Measurements from ENCODE around the gene SDR39U1. TPM values are rescaled to one million over a fixed set of nuclear protein-coding genes. Genes with fewer than 3 reads are reported as not detected.
A peak's percentile ranks its signal among the peaks of the same experiment; 100 is the strongest.

SDR39U1 gene
- total RNA-seq, 4 donors from 2014 or later: 28.4 to 35.9 (median 31.8) TPM

DNA sequence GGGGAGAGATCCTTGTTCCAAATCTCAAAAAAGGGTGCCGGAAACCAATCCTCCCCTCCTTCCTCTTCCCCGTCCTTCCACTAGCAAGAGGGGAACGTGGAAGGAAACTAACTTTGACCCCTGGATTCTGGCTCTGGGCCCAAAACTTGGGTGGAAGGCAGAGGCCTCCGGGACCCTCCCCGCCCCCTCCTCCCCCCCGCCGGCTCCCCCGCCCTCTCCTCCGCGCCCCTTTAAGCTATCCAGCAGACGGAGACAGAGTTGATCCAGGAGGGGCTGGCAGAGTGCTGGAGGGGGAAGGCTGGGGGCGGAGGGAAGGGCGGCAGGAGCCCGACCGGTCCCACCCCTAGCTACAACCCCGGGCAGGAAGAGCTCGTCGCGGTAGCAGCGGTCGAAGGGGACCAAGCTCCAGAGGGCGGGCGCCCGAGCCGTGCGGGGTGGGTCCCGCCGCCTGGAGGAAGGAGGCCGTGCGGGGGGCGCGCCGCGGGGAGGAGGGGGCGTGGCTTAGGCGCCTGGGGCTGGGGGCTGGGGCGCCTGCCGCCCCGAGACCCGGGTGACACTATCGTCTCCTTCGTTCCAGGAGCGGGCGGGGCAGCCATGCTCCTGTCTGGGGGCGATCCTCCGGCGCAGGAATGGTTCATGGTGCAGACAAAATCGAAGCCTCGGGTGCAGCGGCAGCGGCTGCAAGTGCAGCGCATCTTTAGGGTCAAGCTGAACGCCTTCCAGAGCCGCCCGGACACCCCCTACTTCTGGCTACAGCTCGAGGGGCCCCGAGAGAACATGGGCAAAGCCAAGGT, 43.7 kb downstream of the SDR39U1 start, which contains the start of gene NYNRIN:
TSS of gene NYNRIN (plus strand) at position 351 of the 794 bp plus-strand sequence. CDS start at position 595, 244 bp downstream.
- TF ChIP-seq, protein P1, sequence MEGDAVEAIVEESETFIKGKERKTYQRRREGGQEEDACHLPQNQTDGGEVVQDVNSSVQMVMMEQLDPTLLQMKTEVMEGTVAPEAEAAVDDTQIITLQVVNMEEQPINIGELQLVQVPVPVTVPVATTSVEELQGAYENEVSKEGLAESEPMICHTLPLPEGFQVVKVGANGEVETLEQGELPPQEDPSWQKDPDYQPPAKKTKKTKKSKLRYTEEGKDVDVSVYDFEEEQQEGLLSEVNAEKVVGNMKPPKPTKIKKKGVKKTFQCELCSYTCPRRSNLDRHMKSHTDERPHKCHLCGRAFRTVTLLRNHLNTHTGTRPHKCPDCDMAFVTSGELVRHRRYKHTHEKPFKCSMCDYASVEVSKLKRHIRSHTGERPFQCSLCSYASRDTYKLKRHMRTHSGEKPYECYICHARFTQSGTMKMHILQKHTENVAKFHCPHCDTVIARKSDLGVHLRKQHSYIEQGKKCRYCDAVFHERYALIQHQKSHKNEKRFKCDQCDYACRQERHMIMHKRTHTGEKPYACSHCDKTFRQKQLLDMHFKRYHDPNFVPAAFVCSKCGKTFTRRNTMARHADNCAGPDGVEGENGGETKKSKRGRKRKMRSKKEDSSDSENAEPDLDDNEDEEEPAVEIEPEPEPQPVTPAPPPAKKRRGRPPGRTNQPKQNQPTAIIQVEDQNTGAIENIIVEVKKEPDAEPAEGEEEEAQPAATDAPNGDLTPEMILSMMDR (IDR thresholded peaks at IDR 0.05): no peak
- ATAC-seq (ENCODE audit: low FRiP score) (peak; percentile 83), DNase-seq (ENCODE audit: low spot score) (no peak)

DNA sequence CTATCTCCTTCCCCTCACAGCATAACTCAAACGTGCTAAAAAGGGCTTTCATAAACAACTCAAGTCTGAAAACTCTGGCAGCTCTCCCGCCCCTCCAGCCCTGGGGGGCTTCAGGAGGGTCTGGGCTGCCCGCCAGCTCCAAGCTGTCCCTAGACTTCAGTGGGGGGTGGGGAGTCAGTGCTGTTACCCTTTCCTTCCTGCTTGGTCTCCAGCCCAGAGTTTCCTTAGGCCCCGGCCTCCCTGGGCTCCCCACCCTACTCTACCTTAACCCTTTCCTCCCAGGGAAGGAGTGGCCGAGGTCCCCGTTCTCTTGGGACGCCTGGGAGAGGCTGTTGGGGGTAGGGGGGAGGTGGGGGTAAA, 44.3 kb downstream of the SDR39U1 start:
- ATAC-seq (ENCODE audit: low FRiP score) (no peak), DNase-seq (ENCODE audit: low spot score) (no peak)
- TF ChIP-seq, protein P1 (IDR thresholded peaks at IDR 0.05): no peak

DNA sequence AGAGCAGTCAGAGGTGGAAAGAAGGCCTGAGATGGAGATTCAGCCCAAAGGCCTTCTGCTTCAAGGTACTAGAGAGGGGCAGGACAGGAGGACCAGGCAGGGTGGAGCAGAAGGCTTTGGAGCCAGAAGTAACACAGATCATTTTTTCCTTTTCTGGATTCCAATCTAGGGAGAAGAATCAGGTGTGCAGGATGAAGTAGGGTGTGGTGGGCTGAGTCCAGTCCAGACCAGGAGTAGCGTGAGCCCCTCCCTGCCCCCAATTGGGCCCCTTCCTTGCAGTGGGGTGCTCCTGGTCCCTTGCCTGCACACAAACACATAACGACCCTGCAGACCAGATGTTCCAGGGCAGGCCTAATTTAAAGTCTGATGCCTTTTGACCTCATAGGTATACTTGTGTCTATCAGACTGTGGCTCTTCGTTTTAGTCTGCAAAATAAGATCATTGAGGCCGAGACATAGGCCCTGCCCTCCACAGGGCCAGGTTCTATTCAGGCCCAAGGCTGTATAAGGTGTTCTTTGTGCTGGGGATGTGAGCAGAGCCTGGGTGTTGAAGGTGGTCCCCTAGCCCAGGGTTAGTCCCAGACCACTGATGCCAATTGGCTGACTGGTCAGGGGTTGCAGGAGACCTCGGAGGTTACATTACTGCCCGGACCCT, 44.8 kb downstream of the SDR39U1 start:
- ATAC-seq (ENCODE audit: low FRiP score) (no peak), DNase-seq (ENCODE audit: low spot score) (no peak)
- TF ChIP-seq, protein P1 (IDR thresholded peaks at IDR 0.05): no peak

DNA sequence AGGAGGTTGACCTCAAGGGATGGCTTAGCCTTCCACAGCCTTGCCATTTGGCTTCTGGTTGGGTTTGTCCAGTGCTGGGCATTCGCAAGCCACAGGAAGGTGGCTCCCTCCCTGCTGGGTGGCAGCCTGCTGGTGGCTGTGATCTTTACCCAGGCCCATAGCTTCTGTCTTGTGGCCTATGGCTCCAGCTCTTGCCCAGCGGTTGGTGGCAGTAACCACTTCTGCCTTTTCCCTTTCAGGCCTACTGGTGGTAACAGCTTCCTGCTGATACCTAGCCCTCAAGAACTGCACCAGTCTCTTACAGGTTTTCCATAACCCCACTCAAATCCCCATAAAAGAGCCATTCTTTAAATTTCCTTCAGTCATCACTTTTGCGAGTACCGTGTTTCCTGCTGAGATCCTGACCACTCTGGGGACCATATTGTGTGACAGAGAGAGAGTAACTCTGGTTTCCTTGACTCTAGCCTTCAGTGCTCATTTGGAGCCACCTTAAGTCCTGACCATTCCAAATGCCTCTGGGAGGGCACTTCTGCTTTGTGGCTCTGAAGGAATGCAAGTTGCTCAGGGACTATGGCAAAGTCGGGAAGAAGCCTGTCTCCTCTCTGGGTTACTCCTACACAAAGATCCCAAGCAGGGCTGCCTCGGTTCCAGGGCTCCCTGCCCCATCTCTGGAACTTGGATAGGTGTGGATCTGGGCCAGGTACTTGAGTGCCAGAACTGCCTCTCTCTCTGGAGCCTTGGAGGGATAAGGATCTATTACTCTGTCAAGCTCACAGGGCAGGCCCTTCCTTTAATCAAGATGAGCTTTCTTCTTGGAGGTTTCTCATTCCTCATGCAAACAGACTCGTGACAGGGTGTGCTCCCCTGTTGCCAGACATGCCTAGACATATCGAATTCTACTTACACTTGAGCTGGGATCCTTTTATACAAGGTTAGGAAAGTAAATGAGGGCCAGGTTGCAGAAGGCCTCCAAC, 46.7 kb downstream of the SDR39U1 start:
- TF ChIP-seq, protein P1 (IDR thresholded peaks at IDR 0.05): no peak
- DNase-seq (ENCODE audit: low spot score) (no peak), ATAC-seq (ENCODE audit: low FRiP score) (no peak)

DNA sequence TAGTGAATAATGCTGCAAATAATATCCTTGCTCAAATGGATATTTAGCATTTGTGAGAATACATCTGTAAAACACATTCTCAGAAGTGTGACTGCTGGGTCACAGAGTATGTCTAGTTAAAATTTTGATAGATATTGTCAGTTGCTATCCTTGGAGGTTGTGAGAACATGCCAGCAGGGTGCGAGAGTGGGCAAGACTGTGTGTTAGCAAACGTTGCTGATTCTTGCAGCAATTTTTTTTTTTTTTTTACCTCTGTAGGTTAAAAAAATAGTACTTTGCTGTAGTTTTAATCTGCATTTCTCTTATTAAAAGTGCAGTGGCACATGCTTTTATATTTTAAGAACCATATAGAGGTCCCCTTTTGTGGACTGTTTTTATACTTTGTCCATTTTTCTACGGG, 48.3 kb downstream of the SDR39U1 start:
- DNase-seq (ENCODE audit: low spot score) (no peak), ATAC-seq (ENCODE audit: low FRiP score) (no peak)
- TF ChIP-seq, protein P1 (IDR thresholded peaks at IDR 0.05): no peak

DNA sequence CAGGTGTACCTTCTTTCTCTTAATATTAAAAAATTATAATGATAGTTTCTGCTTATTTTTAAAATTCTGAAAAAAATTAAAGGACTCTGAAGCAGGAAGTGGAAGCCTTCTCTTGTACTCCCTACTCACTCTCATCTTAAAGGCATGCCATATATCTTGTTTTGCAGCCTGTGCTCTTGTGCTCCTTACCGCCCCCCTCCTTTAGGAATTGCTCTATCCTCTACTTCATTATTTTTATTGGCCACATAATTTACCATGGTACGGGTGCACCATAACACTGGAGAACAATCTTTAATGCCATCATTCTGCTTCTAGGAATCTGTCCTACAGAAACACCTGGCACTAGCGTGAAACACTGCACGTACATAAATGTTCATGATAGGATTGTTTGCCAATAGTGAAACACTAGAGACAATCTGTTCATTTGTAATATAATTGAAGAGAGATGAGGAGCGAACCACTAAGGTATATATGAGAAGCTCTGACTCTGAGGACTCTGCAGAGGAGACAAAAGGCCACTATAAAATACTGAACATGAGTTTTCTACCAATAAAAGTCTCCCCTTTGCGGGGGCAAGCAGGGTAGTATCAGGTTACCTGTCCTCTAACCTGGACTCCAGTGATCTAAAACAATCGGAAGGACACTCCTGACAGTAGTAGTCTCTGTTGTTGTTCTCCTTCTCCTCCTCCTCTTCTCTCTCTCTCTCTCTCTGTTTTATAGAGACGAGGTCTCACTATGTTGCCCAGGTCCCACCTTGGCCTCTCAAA, 50.1 kb downstream of the SDR39U1 start:
- ATAC-seq (ENCODE audit: low FRiP score) (peak; percentile 42), DNase-seq (ENCODE audit: low spot score) (no peak)
- TF ChIP-seq, protein P1 (IDR thresholded peaks at IDR 0.05): no peak

Measured in omental fat pad (tissue), 4 donors.